ENCODE results near the gene MYL5.
"Not testable (repeated sequence)": the region's sequence is repeated elsewhere in the genome, so short reads cannot be mapped to it uniquely, and the experiment has no call there.

Gene MYL5

DNA sequence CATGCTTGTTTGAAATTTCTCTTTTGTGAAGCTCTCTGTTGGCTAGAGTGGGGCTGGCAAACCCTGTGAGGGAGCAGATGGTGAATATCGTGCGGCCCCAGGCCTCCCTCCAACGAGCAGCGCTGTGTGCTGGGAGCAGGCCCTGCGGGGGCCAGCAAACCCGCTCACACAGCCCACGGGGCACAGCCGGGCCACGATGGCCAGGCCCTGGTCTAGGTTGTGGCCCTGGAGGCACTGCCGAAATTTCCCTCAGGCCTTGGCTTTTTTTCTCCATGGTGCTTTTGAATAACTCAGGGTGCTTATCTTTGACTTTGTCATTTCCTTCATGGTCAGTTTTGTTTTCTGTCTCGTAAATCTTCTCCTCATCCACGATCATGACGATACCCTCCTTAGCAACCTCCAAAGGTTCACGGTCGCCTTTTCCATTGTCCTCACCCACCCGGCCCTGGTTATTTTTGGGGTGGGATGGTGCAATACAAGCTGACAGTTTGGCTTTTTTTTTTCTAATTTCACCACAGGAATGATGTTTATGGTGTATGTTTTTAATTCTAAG, 52.0 kb downstream of the MYL5 start:
- Histone ChIP-seq H3K4me3 (ENCODE audit: insufficient read length, low read depth) (no peak overlapping the region), H3K9ac (ENCODE audit: insufficient read length, low read depth) (peak overlapping the region; percentile 26), H3K4me1 (ENCODE audit: insufficient read depth, insufficient read length) (peaks cover 5% of the 10 kb centered on the region), H3K27me3 (ENCODE audit: insufficient read depth, insufficient read length) (no peaks in the 10 kb centered on the region), H3K36me3 (ENCODE audit: insufficient read depth, insufficient read length, low read length) (peaks cover 51% of the 10 kb centered on the region), H3K9me3 (ENCODE audit: insufficient read depth, low read length) (no peaks in the 10 kb centered on the region)
- TF ChIP-seq SUZ12 (IDR thresholded peaks at IDR 0.05; ENCODE audit: extremely low read depth, insufficient read depth, insufficient read length) (no peak), ZNF274 (IDR thresholded peaks at IDR 0.05; ENCODE audit: low read depth, low read length) (no peak), YY1 (IDR thresholded peaks at IDR 0.05; ENCODE audit: insufficient read depth, insufficient read length) (no peak)
- DNase-seq (ENCODE audit: low read depth, low spot score): no peak

- TF ChIP-seq SUZ12 (IDR thresholded peaks at IDR 0.05; ENCODE audit: extremely low read depth, insufficient read depth, insufficient read length) (no peak), YY1 (IDR thresholded peaks at IDR 0.05; ENCODE audit: insufficient read depth, insufficient read length) (no peak), ZNF274 (IDR thresholded peaks at IDR 0.05; ENCODE audit: low read depth, low read length) (no peak)
- Histone ChIP-seq H3K4me3 (ENCODE audit: insufficient read length, low read depth) (no peak overlapping the region), H3K27me3 (ENCODE audit: insufficient read depth, insufficient read length) (no peaks in the 10 kb centered on the region), H3K9me3 (ENCODE audit: insufficient read depth, low read length) (no peaks in the 10 kb centered on the region), H3K9ac (ENCODE audit: insufficient read length, low read depth) (no peak overlapping the region), H3K36me3 (ENCODE audit: insufficient read depth, insufficient read length, low read length) (peaks cover 46% of the 10 kb centered on the region), H3K4me1 (ENCODE audit: insufficient read depth, insufficient read length) (peaks cover 5% of the 10 kb centered on the region)
- no peak for DNase-seq (ENCODE audit: low read depth, low spot score)
Observed at GRCh38 chr4:726838-727237, 52.5 kb downstream of the MYL5 start.

GRCh38 chr4:727576-727975, 53.2 kb downstream of the MYL5 start:
- no peaks in the 10 kb centered on the region for H3K27me3 ChIP-seq (ENCODE audit: insufficient read depth, insufficient read length)
- H3K36me3 ChIP-seq (ENCODE audit: insufficient read depth, insufficient read length, low read length): peaks cover 44% of the 10 kb centered on the region
- no peak for DNase-seq (ENCODE audit: low read depth, low spot score)
- H3K4me1 ChIP-seq (ENCODE audit: insufficient read depth, insufficient read length): peaks cover 5% of the 10 kb centered on the region
- no peak overlapping the region for H3K9ac ChIP-seq (ENCODE audit: insufficient read length, low read depth)
- no peak for TF ChIP-seq YY1 (IDR thresholded peaks at IDR 0.05; ENCODE audit: insufficient read depth, insufficient read length)
- TF ChIP-seq ZNF274 (IDR thresholded peaks at IDR 0.05; ENCODE audit: low read depth, low read length): no peak
- no peak for TF ChIP-seq SUZ12 (IDR thresholded peaks at IDR 0.05; ENCODE audit: extremely low read depth, insufficient read depth, insufficient read length)
- H3K4me3 ChIP-seq (ENCODE audit: insufficient read length, low read depth): no peak overlapping the region
- no peaks in the 10 kb centered on the region for H3K9me3 ChIP-seq (ENCODE audit: insufficient read depth, low read length)

GRCh38 chr4:729336-730315, 55.3 kb downstream of the MYL5 start:
- TF ChIP-seq ZNF274 (IDR thresholded peaks at IDR 0.05; ENCODE audit: low read depth, low read length): no peak

GRCh38 chr4:730511-730910, 56.2 kb downstream of the MYL5 start:
- peaks cover 57% of the 10 kb centered on the region for H3K36me3 ChIP-seq (ENCODE audit: insufficient read depth, insufficient read length, low read length)
- H3K4me1 ChIP-seq (ENCODE audit: insufficient read depth, insufficient read length): peaks cover 5% of the 10 kb centered on the region
- DNase-seq (ENCODE audit: low read depth, low spot score): no peak
- H3K4me3 ChIP-seq (ENCODE audit: insufficient read length, low read depth): no peak overlapping the region
- H3K9ac ChIP-seq (ENCODE audit: insufficient read length, low read depth): no peak overlapping the region
- no peaks in the 10 kb centered on the region for H3K27me3 ChIP-seq (ENCODE audit: insufficient read depth, insufficient read length)
- TF ChIP-seq ZNF274 (IDR thresholded peaks at IDR 0.05; ENCODE audit: low read depth, low read length) (no peak), SUZ12 (IDR thresholded peaks at IDR 0.05; ENCODE audit: extremely low read depth, insufficient read depth, insufficient read length) (no peak), YY1 (IDR thresholded peaks at IDR 0.05; ENCODE audit: insufficient read depth, insufficient read length) (no peak)
- H3K9me3 ChIP-seq (ENCODE audit: insufficient read depth, low read length): no peaks in the 10 kb centered on the region

More at GRCh38 chr4:729336-730315, 55.3 kb downstream of the MYL5 start:
- H3K27me3 ChIP-seq (ENCODE audit: insufficient read depth, insufficient read length): no peaks in the 10 kb centered on the region
- no peak overlapping the region for H3K9ac ChIP-seq (ENCODE audit: insufficient read length, low read depth)
- H3K9me3 ChIP-seq (ENCODE audit: insufficient read depth, low read length): no peaks in the 10 kb centered on the region
- peaks cover 49% of the 10 kb centered on the region for H3K36me3 ChIP-seq (ENCODE audit: insufficient read depth, insufficient read length, low read length)
- H3K4me3 ChIP-seq (ENCODE audit: insufficient read length, low read depth): no peak overlapping the region
- H3K4me1 ChIP-seq (ENCODE audit: insufficient read depth, insufficient read length): peaks cover 5% of the 10 kb centered on the region
- DNase-seq (ENCODE audit: low read depth, low spot score): no peak

DNA sequence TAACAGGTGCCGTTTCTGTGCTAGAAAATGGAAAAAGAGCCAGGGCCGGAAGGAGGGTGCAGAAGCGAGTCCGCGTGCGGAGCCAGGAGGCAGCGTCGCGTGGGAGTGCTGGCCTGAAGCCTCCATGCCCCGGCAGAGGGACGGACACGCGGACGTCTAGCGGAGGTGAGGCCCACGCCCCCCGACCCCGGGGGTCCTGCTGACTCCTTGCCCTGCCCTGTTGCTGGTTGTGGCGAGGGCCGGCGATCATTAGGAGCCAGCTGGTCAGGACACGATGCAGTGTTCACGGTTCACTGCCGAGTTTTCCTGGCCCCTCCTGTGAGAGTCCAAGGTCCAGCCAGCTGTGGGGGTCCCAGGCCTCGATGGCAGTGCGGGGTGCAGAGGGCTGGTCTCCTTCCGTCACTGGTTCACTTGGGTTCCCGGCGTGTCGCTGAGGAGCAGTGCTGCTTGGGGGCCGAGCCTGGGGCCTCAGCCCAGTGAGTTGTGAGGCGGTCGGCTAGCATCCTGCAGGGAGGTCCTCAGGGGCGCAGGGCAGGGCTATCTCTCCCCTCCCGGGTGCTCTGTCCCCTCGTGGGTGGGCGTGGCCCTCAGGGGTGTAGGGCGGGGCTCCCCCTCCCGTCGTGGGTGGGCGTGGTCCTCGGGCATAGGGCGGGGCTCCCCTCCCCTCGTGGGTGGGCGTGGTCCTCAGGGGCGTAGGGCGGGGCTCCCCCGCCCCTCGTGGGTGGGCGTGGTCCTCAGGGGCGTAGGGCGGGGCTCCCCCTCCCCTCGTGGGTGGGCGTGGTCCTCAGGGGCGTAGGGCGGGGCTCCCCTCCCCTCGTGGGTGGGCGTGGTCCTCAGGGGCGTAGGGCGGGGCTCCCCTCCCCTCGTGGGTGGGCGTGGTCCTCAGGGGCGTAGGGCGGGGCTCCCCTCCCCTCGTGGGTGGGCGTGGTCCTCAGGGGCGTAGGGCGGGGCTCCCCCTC, 56.9 kb downstream of the MYL5 start:
- not testable (repeated sequence) for H3K9me3 ChIP-seq (ENCODE audit: insufficient read depth, low read length); H3K9ac ChIP-seq (ENCODE audit: insufficient read length, low read depth); DNase-seq (ENCODE audit: low read depth, low spot score); H3K4me3 ChIP-seq (ENCODE audit: insufficient read length, low read depth); H3K27me3 ChIP-seq (ENCODE audit: insufficient read depth, insufficient read length); H3K4me1 ChIP-seq (ENCODE audit: insufficient read depth, insufficient read length)
- H3K36me3 ChIP-seq (ENCODE audit: insufficient read depth, insufficient read length, low read length): peaks cover 57% of the 10 kb centered on the region
